GM12872 (cell line): ENCODE data around the gene ADAT2.

Experiments used
- TF ChIP-seq, protein P1 (sequence below): IDR thresholded peaks from 3 replicates; pipeline ENCODE4 v1.5.1; 2011; ENCODE audit warnings: low read depth, mild to moderate bottlenecking, low read length, moderate library complexity; ENCODE audit not compliant: insufficient read depth

Gene ADAT2

DNA sequence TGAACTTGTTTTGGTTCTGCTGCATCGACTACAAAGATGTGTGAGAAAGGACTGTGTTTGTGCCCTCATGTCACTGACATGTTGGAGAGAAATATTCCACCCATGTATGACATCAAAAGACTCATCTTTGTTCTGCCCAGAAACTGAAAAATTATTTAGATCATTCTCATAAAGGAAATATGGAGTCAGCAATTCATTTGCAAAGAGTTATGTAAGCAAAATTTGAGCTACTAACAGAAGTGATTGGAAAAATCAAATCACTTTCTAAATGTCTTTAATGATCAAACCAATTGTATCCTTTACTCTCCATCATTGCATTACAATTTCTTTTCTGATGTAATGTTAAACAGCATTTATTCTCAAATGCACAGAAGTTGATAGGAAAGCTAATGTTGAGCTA is 19.3 kb downstream of the ADAT2 start:
- TF ChIP-seq, protein P1, sequence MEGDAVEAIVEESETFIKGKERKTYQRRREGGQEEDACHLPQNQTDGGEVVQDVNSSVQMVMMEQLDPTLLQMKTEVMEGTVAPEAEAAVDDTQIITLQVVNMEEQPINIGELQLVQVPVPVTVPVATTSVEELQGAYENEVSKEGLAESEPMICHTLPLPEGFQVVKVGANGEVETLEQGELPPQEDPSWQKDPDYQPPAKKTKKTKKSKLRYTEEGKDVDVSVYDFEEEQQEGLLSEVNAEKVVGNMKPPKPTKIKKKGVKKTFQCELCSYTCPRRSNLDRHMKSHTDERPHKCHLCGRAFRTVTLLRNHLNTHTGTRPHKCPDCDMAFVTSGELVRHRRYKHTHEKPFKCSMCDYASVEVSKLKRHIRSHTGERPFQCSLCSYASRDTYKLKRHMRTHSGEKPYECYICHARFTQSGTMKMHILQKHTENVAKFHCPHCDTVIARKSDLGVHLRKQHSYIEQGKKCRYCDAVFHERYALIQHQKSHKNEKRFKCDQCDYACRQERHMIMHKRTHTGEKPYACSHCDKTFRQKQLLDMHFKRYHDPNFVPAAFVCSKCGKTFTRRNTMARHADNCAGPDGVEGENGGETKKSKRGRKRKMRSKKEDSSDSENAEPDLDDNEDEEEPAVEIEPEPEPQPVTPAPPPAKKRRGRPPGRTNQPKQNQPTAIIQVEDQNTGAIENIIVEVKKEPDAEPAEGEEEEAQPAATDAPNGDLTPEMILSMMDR: no peak

DNA sequence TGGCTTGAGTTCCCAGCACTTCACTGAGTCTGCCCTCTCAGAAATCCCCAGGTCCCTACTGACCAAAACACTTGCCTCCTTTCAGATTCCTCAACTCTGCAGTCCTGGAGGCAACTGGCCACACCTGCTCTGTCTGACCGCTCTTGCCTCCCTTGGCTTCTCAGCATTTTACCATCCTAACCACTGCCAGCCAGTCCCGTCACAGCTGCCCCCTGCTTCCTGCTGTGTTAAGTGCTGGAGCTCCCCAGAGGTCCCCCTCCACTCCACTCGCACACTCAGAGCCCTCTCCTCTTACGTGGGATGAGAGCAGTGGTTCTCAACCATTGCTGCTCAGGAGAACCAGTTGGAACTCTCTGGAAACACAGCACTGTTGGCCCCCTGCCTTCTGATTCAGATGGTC is 20.5 kb downstream of the ADAT2 start:
- TF ChIP-seq, protein P1: no peak

- TF ChIP-seq, protein P1: peak; percentile 94
These were observed 23.2 kb downstream of the ADAT2 start for GRCh38 chr6:143427109-143427817.

- TF ChIP-seq, protein P1: no peak
These were observed 24.5 kb downstream of the ADAT2 start for GRCh38 chr6:143426026-143426425.

DNA sequence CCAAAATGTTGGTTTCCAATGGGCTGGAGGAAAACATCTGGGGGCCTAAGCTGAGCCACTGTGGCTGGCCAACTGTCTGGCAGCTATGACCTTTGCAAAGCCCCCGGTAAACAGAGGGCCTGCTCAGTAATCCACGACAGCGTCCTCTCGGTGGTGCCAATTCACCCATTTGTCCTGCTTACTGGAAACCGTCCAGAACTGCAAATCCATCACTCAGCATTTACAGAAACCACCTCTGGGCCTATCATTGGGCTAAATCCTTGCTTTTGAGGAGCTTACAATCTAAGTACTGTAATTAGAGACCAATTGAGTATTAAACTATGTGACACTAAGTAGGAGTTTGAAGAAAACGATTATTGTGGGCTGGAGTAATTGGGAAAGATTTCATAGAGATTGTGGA is 31.0 kb downstream of the ADAT2 start:
- TF ChIP-seq, protein P1: no peak

- TF ChIP-seq, protein P1: no peak
These were observed 35.7 kb downstream of the ADAT2 start for GRCh38 chr6:143414769-143415168.

- TF ChIP-seq, protein P1: no peak
These were observed 39.6 kb downstream of the ADAT2 start for GRCh38 chr6:143410859-143411270.

DNA sequence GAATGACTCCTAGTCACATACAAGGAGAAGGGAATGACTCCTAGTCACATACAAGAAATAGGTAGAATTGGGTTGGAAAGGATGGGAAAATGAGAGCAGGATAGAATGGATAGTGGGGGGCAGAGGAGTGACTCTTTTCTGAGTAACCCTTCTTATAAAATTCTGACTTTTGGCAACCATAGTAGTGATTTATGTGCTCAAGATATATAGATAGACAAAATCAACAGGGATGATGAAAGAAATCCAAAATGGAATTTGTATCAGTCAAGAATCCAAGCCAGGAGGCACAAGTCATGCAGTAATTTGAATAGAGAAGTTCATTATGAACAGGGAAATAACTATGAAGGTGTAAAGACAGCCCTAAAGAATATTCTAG is 41.7 kb downstream of the ADAT2 start:
- TF ChIP-seq, protein P1: no peak
